ENCODE results near the gene TSGA10IP.

Gene TSGA10IP

DNA sequence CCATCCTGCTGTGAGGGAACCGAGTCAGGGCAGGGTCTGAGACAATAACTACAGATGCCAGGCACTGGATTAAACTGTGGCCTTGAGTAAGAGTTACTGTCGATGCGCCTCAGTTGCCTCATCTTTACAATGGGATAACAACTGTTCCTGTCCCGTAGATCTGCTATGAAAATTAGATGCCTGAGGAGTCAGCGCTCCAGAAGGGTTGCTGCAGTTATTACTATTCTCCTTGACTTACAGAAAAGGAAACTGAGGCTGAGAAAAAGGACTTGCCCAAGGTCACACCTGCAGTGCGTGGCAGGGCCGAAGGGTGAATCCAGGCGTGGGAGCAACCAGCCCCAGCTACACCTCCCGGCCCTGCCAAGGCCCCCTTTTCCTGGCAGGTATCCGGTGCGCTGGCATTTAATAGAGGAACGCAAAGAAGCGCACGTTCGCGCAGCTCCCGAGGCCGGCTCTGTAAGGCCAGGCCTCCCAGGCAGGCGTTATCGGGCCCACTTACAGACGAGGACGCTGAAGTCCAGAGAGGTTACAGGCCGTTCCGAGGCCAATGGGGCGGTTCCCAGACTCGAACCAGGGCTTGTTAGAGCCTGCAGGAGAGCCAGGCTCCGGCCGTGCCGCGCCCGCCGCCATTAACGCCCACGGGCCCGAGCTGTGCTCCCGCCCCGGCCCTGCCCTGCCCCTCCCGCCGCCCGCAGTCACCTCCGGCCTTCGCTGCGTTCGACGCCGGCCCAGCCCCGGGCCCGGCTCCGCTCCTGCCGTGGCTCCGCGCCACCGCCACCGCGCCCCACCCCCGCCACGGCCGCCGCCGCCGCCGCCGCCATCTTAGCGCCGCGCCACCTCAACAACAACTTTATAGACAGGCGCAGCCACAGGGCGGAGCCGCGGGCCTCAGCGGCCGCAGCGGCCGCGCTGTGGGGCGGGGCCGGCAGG, 26.8 kb upstream of the TSGA10IP start, which contains the start of gene C11orf68:
C11orf68 (minus strand) TSS at position 852 of the 930 bp plus-strand sequence; CDS start at position 821, 31 bp downstream.
- no peak for DNase-seq

DNA sequence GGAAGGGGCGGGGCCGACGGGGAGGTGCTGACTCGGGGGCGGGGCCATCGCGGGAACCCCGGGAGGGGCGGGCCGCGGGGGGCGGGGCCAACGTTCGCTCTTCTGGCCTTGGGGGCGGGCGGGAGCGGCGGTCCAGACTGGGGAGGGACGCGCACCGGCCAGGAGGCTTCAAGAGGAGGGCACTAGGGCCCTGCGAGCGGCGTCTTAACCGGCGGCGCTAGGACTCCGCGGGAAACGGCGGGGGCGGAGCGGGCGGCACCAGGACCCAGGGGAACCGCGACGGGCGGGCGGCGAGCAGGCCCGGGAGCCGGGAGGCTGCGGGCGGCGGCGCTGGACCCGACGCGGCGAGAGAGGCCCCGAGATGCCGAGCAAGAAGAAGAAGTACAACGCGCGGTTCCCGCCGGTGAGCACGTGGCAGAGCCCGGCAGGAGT, 26.1 kb upstream of the TSGA10IP start, which contains the start of gene DRAP1:
DRAP1 (plus strand) TSS at position 286 of the 432 bp plus-strand sequence; CDS start at position 362, 76 bp downstream.
- peak; percentile 89 to 93 for DNase-seq

DNA sequence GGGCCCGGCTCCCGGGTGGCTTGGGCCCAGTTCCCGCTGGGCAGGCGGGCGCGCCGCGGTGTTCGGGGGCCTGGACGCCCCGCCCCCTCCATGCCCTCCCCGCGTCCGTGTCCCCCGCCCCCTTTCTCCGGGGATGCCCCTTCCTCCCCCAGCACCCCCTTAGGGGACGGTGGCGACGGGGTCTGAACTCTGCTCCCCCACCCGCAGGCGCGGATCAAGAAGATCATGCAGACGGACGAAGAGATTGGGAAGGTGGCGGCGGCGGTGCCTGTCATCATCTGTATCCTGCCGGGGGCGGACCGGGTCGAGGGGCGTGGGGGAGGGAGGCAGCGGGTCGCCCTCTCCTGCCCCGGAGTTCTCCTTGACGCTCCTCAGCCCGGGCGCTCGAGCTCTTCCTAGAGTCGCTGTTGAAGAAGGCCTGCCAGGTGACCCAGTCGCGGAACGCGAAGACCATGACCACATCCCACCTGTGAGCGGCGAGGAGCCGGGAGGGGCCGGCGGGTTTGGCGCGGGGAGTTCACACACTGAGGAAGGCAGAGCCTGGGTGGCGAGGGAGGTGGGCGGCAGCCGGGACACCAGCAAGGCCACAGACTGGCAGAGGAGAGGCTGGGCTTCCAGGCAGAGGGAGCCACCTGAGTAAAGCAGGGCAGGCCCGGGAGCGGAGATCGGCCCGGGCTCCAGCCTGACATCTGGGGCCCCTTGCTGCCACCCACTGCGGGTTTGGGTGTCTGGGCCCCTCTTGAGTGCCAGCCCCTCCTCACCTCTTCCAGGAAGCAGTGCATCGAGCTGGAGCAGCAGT, 25.5 kb upstream of the TSGA10IP start:
- DNase-seq = peak in 1 of 2 experiments; percentile 61

DNA sequence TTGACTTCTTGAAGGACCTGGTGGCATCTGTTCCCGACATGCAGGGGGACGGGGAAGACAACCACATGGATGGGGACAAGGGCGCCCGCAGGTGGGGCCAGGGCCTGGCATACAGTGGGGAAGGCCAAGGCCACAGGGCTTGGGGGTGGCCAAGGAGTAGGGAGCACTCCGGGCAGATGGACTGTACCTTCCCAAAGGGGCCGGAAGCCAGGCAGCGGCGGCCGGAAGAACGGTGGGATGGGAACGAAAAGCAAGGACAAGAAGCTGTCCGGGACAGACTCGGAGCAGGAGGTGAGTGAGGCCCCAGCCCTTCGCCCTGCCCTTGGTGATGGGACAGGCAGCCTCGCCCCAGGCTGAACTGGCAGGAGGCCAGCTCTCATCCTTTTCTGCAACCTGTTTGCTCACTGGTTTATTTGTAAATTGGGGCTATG, 24.9 kb upstream of the TSGA10IP start:
- DNase-seq = no peak

DNA sequence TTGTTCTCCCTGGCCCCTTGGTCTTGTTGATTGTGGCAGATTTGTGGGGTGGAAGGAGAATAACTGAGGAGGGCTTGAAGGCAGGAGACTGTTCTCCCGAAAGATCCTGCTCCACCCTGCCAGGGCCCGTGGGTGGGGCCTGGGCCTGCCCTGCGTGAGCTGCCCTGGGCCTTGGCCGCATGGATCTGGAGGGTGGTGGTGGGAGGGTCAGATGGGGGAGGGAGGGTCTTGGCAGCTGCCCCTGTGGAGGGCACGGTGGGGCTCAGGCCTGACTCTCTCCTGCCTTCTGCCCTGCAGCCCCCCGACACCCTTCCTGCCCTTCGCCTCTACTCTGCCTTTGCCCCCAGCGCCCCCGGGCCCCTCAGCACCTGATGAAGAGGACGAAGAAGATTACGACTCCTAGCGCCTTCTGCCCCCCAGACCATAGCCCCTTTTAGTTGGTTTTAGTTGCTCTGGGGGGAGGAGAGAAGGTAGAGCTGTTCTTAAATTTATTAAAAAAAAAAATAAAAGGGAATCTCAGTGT, 24.2 kb upstream of the TSGA10IP start:
- DNase-seq = no peak

DNA sequence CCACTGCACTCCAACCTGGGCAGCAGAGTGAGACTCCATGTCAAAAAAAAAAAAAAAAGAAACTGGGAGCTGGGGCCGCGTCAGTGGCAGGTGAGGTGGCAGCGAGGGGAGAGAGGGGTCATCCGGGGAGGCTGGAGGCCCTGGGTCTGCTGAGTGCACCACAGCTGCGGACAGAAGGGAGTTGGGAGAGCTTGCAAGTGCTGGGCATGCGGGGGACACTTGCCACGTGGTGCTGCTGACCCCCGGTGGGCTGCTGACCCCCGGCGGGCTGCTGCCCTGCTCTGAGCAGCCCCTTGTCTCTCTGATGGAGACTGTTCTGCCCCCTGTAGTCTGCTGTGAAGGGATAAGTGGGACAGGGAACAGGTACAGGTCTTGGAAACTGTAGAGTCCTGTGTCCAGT, 23.4 kb upstream of the TSGA10IP start:
- DNase-seq = no peak

DNA sequence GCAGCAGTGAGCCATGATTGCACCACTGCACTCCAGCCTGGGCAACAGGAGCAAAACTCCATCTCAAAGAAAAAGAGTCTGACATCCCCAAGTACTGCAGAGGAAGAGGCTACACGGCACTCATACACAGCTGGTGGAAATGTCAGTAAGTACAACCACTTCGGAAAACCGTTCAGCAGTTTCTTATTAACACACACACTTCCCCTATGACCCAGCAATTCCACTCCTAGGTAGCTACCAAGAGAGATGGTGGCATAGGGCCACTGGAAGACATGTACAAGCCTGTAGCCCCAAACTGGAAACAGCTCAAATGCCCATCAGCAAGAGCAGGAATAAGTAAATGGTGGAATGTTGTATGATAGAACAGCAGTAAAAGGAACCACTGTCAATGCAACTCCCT, 22.7 kb upstream of the TSGA10IP start:
- DNase-seq = no peak

DNA sequence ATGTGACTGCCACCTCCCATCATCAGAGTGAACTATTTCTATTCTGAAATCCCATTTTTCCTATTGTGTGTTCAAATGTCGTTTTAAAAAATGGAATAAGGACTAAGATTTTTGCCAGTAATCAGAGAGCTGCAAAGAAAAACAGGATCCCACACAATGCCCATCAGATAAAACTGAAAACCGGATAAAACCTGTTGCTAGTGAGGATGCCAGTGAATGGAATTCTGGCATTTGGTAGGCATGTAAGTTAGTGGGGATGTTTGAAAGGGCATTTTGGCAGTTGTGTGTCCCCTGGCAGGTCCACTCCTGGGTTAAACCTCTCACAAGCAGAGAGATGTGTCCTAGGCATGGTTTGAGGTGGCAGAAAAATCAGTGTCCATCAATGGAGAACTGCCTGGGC, 19.9 kb upstream of the TSGA10IP start:
- DNase-seq = no peak

DNA sequence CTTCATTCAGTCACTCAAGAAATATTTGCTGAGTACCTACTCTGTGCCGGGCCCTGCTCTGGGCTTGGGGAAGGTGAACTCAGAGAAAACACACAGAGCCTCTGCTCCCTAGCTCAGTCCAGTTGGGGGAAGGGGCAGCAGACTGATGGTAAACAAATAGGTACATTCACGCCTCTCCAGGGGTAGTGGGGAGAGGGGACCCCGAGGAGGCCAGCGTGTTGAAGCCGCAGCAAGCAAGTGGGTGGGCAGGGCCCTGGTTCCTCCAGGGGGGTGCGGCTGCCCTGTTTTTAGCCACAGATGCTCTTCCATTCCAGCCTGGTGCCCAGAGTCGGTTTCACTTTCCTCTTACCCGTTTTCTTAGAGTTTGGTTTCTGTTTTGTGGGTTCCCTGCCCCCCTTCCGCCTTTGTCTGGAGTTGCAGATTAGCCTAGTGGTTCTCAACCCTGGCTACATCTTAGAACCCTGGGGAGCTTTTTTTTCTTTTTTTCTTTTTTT, 17.3 kb upstream of the TSGA10IP start:
- DNase-seq = no peak

DNA sequence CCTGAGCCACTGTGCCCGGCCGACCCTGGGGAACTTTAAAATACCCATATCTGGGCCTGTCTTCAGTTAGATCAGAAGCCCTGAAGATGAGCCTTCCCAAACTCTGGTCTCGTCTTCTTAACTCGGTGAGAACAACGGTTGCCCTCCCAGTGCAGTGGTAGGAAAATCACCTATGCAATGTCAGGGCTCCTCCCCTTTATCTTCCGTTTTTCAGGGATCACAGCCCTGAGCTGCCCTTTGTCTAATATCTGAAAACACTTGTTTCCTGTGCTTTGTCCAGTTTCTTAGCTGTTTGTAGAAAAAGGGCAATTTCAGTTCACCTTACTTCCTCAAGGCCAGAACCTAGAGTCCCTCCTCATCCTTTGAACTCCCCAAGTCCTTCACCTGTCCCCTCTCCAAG, 16.6 kb upstream of the TSGA10IP start:
- DNase-seq = no peak

DNA sequence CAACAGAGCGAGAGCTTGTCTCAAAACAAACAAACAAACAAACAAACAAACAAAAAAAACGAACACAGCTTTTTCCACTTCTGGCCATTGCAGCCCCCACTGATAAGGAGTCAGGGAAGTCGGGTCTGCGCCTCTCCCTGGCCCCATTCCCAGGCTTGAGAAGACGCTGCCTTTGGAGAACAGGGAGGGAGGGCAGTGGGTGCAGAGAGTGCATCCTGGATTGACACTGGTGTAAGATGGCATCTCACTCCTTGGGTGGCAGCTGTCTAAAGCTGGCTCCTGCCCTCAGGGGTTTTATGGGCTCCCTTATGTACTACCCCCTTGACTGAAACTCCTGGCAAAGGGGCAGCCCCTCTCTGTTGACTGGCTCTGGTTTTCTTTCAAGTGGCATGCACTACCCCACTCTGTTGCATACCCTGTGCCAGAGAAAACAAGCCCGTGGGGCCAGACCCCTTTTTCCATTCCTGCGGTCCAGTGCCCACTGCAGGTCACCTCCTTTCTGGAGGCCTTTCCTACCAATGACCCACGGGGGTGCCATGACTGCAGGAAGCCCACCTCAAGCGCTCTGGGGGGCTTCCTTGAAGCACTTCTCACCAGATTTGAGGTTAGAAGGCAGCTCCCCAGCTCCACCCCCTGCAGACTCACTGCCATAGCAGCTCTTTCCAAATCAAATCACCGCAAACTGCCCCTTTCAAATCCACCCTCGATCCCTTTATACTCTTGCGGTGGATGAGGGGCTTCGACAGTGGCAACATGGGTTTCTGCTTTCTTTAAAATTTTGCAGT, 13.3 kb upstream of the TSGA10IP start:
- no peak for DNase-seq

DNA sequence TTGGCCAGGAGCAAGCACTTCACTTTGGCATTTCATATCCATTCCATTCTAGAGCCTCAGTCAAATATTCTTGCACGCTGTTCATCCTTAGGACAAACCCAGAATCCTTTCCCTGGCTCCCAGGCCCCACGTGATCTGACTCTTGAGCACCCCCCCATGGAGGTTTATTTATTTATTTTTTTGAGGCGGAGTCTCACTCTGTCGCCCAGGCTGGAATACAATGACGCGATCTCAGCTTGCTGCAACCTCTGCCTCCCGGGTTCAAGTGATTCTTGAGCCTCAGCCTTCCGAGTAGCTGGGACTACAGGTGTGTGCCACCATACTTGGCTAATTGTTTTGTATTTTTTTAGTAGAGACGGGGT, 12.7 kb upstream of the TSGA10IP start:
- DNase-seq = peak in 1 of 2 experiments; percentile 27

DNA sequence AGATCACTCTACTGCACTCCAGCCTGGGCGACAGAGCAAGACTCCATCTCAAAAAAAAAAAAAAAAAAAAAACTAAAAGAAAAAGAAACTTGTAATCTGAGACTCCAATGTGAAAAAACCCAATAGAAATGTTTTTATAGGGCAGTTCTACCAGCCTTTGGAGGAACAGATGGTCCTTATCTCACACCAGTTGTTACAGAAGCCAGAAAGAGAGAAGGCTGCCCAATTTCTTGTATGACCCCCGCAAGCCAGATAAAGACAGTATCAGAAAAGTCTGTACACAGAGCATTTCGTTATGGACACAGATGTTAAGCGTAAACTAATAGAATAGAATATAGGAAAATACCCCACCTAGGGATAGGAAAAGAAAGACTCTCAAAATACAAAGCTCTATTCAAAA, 11.3 kb upstream of the TSGA10IP start:
- peak; percentile 46 to 70 for DNase-seq

DNA sequence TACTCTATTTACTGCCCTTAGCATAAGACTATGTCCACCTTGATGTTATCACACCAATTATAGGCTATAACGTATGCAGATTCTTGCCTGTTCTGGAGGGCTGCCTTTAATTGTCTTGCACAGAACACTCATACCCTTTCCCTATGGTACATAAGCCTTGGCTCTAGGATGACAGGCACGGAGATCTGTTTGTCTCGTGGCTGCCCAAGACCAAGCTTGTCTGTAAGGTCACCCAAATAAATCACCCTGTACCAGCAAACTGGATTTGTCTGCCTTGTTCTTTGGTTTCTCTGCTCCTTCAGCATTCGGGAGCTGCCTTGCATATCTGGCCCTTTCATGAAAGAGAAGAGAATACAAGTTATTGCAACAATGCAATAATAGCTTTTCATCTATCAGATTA, 7.5 kb upstream of the TSGA10IP start:
- DNase-seq = no peak

DNA sequence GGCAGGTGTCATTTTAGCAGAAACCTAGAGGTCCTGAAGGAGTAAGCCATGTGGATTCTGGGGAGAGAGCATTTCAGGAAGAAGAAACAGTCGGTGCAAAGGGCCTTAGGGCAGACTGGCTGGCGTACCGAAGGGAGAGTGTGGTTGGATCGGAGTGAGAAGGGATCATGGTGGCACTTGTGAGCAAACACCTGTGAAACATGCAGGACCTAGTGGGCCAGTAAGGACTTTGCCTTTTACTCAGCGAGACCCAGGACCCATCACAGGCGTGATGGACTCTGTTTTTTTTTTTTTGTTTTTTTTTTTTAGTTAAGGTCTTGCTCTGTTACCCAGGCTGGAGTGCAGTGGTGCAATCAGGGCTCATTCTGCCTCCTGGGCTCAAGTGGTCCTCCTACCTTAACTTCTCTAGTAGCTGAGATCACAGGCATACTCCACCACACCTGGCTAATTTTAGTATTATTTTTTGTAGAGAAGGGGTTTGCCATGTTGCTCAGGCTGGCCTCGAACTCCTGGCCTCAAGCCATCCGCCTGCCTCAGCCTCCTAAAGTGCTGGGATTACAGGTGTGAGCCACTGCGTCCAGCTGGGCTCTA, 3.5 kb upstream of the TSGA10IP start:
- DNase-seq = no peak

DNA sequence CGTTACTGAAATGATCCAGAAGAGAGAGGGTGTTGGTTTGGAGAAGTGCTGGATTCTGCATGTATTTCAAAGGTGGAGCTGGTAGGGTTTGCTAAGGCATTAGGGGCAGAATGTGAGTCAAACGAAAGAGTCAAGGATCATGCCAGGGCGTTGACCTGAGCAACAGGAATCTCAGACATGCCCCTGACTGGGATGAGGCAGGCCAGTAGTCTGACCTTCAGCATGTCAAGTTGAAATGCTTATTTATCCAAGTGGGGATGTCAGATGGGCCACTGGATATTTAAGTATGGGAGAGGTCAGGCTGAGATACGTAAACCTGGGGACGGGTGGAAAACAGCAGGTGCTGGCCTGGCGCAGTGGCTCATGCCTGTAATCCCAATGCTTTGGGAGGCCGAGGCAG, 2.7 kb upstream of the TSGA10IP start:
- DNase-seq = no peak

DNA sequence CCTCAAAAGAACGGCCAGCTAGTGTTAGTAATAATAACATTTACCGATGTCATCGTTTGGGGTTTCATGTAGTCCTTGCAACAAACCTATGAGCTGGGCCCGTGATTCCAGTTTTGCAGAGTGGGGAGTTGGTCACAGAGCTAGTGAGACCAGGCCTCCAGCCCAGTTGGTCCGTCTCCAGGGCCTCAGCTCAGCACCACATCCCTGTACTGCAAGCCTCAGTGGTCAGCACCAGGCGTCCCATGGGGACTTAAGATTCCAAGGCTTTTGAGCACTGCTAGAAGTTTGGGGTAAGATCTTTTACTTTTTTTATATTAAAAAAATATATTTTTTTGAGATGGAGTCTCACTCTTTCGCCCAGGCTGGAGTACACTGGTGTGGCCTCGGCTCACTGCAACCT, 1.1 kb upstream of the TSGA10IP start:
- no peak for DNase-seq

DNA sequence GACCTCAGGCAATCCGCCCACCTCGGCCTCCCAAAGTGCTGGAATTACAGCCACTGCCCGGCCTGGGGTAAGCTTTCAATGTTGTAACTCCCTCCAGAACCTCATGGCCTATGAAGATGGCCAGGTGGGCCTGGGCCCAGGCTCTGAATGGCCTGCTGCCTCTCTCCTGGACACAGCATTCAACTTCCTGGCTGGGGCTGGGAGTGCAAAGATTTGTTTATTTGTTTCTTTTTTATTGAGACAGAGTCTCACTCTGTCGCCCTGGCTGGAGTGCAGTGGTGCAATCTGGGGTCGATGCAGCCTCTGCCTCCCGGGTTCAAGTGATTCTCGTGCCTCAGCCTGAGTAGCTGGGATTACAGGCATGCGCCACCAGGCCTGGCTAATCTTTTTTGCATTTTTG, 513 bp upstream of the TSGA10IP start:
- DNase-seq = no peak

DNA sequence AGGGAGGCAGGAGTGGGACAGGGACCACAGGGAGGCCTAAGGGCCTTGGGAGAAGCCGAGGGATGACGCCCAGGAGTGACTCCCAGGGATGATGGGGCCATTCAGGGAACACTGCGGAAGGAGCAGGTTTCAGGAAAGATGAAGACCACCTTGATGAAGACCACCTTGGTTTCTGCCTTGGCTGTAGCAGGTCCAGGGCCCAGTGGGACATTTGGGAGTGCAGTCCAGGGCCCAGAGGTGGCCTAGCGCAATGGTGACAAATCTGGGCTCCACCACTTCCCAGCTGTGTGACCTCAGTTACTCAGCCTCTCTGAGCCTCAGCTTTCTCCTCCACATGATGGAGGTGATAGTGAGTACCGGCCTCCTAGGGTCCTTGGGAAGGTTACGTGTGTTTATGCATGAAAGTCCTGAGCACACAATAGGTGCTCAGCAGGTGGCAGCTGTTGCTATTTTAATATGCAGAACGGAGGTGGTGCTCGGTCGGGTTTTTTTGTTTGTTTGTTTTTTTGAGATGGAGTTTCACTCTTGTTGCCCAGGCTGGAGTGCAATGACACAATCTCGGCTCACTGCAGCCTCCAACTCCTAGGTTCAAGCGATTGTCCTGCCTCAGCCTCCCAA, 770 bp downstream of the TSGA10IP start:
- no peak for DNase-seq

DNA sequence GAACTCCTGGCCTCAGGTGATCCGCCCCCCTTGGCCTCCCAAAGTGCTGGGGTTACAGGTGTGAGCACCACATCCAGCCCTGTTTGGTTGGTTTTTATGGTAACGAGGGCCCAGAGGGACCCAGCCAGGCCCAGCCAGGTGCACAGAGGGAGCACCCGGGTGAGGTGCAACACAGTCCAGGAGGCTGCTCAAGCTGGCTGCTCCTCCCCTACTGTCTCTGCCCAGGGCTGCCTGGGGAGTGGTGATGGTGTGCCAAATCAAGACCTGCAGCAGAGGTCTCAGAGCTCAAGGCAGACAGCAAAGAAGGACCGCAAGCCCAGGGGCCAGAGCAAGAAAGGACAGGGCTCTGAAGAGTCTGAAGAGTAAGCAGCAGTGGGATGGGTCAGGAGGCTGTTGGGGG, 1.4 kb downstream of the TSGA10IP start:
- DNase-seq = no peak

DNA sequence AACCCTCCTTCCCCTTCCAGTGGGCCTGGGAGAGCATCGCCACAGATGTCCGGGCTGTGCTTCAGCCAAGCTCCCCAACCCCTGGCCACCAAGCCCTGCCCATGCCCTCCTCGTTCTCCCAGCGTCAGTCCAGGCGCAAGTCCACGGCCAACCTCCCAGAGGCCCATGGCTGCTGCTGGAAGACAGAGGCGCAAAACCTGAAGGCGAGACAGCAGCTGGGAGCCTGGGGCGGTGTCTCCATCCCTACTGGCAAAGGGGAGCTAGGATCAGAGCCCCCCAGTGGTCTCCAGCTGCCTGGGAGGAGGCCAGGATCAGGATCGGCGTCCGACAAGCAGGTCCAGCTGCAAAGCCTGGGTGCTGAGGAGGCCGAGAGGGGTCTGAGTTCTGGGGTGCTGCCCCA, 1.9 kb downstream of the TSGA10IP start:
- no peak for DNase-seq
